ENCODE measurements around the gene EIF2B4. TPM values are rescaled to one million over a fixed set of nuclear protein-coding genes. Genes with fewer than 3 reads are reported as not detected.

Gene EIF2B4
- total RNA-seq, 1 experiment from 2014 or later: 74.7 TPM

DNA sequence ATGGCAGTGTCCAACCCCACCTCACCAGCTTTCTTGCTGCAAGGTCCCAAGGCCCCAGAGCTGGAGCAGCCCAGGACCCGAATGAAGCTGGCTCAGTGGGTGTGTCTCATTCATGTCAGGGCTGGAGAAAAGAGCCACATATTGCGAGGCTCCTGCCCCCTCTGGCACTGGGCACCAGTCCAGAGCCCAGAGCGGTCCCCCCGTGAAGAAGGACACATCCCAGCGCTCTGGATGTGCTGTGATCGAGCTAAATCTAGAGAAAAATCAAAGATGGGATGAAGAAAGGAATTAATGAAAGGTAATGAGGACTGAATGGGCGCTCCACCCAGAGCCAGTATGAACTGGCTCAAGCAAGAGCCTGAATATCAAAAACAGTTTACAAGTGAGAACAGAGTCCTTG lies 34.0 kb downstream of the EIF2B4 start:
- Histone ChIP-seq H3K4me1 (ENCODE audit: insufficient read depth, low read length, poor library complexity, severe bottlenecking) (no peaks in the 10 kb centered on the region), H3K9me3 (ENCODE audit: low read depth, low read length, poor library complexity, severe bottlenecking) (no peaks in the 10 kb centered on the region), H3K36me3 (ENCODE audit: insufficient read depth, low read length, poor library complexity, severe bottlenecking) (peaks cover 53% of the 10 kb centered on the region), H3K27ac (ENCODE audit: low read depth, low read length, poor library complexity, severe bottlenecking) (no peak overlapping the region), H3K27me3 (replicated peaks; ENCODE audit: insufficient read depth, low read depth, low read length, poor library complexity) (no peaks in the 10 kb centered on the region), H3K4me3 (ENCODE audit: low read depth, low read length, poor library complexity, severe bottlenecking) (no peak overlapping the region)
- BruUV-seq (replicated peaks): no TSS peak
- TF ChIP-seq EZH2 (IDR thresholded peaks at IDR 0.05; ENCODE audit: borderline replicate concordance, low read depth, low read length, poor library complexity, severe bottlenecking): no peak
- TF ChIP-seq, protein P1, sequence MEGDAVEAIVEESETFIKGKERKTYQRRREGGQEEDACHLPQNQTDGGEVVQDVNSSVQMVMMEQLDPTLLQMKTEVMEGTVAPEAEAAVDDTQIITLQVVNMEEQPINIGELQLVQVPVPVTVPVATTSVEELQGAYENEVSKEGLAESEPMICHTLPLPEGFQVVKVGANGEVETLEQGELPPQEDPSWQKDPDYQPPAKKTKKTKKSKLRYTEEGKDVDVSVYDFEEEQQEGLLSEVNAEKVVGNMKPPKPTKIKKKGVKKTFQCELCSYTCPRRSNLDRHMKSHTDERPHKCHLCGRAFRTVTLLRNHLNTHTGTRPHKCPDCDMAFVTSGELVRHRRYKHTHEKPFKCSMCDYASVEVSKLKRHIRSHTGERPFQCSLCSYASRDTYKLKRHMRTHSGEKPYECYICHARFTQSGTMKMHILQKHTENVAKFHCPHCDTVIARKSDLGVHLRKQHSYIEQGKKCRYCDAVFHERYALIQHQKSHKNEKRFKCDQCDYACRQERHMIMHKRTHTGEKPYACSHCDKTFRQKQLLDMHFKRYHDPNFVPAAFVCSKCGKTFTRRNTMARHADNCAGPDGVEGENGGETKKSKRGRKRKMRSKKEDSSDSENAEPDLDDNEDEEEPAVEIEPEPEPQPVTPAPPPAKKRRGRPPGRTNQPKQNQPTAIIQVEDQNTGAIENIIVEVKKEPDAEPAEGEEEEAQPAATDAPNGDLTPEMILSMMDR (conservative IDR thresholded peaks at IDR 0.05; ENCODE audit: low read depth, low read length): no peak
- ChIA-PET CTCF (no interaction called here), POLR2A (ENCODE audit: low non-redundant PET) (no interaction called here)
- no peak for DNase-seq (ENCODE audit: low spot score)
- intact Hi-C loops (cut with micrococcal nuclease; ENCODE audit: unreplicated experiment): no loop called here

DNA sequence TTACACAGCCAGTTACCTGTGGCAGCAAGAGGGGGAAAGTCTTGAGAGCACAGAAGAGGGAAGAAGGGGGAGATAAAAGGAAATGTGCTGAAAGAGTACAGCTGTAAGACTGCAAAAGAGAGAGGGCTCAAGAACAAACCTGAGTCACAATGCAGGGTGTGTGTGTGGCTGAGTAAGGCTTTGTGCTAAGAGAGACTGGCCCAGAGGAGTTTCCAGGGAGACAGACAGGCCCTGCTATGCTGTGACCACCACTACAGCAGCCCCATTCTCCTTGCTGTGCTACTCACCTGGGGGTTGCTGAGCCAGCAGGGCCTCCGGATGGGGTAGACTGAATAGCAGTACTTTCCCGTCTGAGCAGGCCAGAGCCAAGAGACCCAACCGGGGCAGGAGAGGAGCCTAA lies 34.8 kb downstream of the EIF2B4 start:
- H3K4me1 ChIP-seq (ENCODE audit: insufficient read depth, low read length, poor library complexity, severe bottlenecking): no peaks in the 10 kb centered on the region
- POLR2A ChIA-PET (ENCODE audit: low non-redundant PET): no interaction called here
- no peaks in the 10 kb centered on the region for H3K9me3 ChIP-seq (ENCODE audit: low read depth, low read length, poor library complexity, severe bottlenecking)
- CTCF ChIA-PET: no interaction called here
- H3K27me3 ChIP-seq (replicated peaks; ENCODE audit: insufficient read depth, low read depth, low read length, poor library complexity): no peaks in the 10 kb centered on the region
- BruUV-seq (replicated peaks): no TSS peak
- peaks cover 44% of the 10 kb centered on the region for H3K36me3 ChIP-seq (ENCODE audit: insufficient read depth, low read length, poor library complexity, severe bottlenecking)
- H3K4me3 ChIP-seq (ENCODE audit: low read depth, low read length, poor library complexity, severe bottlenecking): no peak overlapping the region
- TF ChIP-seq, protein P1 (conservative IDR thresholded peaks at IDR 0.05; ENCODE audit: low read depth, low read length): no peak
- no peak for TF ChIP-seq EZH2 (IDR thresholded peaks at IDR 0.05; ENCODE audit: borderline replicate concordance, low read depth, low read length, poor library complexity, severe bottlenecking)
- no peak for DNase-seq (ENCODE audit: low spot score)
- no peak overlapping the region for H3K27ac ChIP-seq (ENCODE audit: low read depth, low read length, poor library complexity, severe bottlenecking)
- intact Hi-C loops (cut with micrococcal nuclease; ENCODE audit: unreplicated experiment): no loop called here

DNA sequence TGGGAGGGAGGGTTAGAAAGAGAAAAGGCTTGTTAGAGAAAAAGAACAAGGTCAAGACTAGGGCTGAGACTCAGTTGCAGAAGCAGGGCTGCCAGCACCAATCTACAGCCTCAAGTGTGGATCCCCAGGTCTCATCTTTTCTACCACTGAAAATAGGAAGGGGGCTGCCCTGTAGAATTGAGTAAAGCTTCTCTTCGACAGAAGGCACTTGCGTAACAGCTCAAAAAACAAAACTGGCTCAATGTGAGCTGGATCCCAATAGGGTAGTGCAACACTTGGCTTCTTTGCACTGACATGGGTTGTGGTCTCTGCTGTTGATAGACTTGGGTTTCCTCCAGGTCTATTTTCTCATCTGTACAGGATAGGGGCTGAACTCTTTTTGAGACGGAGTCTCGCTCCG lies 45.4 kb downstream of the EIF2B4 start:
- H3K27ac ChIP-seq (ENCODE audit: low read depth, low read length, poor library complexity, severe bottlenecking): no peak overlapping the region
- peaks cover 6% of the 10 kb centered on the region for H3K4me1 ChIP-seq (ENCODE audit: insufficient read depth, low read length, poor library complexity, severe bottlenecking)
- H3K36me3 ChIP-seq (ENCODE audit: insufficient read depth, low read length, poor library complexity, severe bottlenecking): peaks cover 33% of the 10 kb centered on the region
- CTCF ChIA-PET: no interaction called here
- TF ChIP-seq, protein P1 (conservative IDR thresholded peaks at IDR 0.05; ENCODE audit: low read depth, low read length): no peak
- TF ChIP-seq EZH2 (IDR thresholded peaks at IDR 0.05; ENCODE audit: borderline replicate concordance, low read depth, low read length, poor library complexity, severe bottlenecking): no peak
- H3K27me3 ChIP-seq (replicated peaks; ENCODE audit: insufficient read depth, low read depth, low read length, poor library complexity): no peaks in the 10 kb centered on the region
- intact Hi-C loops (cut with micrococcal nuclease; ENCODE audit: unreplicated experiment): no loop called here
- no peak overlapping the region for H3K4me3 ChIP-seq (ENCODE audit: low read depth, low read length, poor library complexity, severe bottlenecking)
- H3K9me3 ChIP-seq (ENCODE audit: low read depth, low read length, poor library complexity, severe bottlenecking): no peaks in the 10 kb centered on the region
- BruUV-seq (replicated peaks): no TSS peak
- POLR2A ChIA-PET (ENCODE audit: low non-redundant PET): no interaction called here
- no peak for DNase-seq (ENCODE audit: low spot score)

Data from A673 (cell line).